GM19238 (cell line): ENCODE data around the gene GSTO2.

Experiments
- DNase-seq: peaks from one replicate; pipeline ENCODE4 v3.0.0; 2011; ENCODE audit warnings: low spot score; ENCODE audit not compliant: insufficient read length

GSTO2 gene

DNA sequence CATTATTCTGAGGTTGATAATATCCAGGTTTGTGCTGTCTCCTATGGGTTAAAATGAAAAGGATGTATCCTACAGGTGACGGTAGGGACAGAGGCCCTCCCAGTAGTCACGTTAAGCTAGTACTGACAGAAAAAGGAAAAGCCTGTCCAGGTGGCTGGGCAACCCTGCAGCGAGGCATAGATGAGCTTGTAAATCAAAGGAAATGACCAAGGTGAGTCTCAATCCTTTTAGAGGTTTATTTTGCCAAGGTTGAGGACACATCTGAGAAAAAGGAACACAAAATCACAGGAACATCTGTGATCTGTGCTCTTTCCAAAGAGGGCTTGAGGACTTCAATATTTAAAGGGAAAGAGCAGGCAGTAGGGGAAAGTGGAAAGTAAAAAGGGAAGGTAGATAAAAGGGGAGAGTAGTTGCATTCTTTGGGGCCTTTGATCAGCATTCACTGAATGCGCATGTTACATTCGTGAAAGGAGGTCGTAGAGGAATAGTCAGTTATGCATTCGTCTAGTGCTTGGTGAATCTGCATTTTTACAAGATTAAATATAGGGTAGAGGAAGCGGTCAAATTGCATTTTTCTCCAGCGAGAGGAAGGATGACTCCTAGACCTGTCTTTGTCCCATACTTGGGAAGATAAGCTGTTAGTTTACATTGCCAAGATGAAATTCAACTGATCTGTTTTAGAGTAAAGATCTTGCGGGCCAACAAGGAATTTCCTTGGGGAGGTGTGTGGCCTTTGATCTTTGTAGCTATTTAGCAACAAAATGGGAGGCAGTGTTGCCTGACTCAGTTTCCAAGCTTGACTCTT is 15.2 kb upstream of the GSTO2 start:
- no peak for DNase-seq

DNA sequence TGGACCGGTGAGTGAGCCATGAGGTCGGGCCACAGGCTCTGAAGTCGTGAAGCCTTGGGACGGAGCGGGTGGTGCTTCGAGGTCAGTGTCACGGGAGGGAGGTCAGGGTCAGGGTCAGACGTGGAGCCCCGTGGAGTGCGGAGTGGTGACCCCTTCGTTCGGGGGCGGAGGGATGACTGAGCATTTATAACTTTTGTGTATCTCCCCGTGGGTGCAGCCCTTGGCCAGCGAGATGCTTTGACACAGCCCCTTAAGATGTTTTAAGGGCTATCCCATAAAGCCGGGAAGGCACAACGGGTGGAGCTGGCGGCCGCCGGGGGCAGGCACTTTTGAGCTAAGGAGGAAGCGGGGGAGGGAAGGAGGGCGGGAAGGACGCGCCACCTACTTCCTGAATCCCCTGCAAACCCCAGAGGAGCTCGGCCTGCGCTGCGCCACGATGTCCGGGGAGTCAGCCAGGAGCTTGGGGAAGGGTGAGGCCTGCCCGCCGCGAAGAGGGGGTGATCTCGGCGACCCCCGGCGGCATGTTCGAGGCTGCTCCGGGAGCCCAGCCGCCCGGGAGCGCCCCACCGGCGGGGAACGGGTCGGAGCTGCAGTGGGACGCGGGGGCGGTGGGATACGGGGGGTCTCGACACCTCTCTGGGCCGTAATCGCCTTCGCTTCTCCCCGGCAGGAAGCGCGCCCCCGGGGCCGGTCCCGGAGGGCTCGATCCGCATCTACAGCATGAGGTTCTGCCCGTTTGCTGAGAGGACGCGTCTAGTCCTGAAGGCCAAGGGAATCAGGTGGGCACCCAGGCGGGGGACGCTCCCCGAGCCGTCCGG is 14.3 kb upstream of the GSTO2 start, which contains the start of gene GSTO1:
TSS of gene GSTO1 (plus strand) at position 400 of the 818 bp plus-strand sequence. CDS start at position 437, 37 bp downstream.
- DNase-seq = peak; percentile 55

DNA sequence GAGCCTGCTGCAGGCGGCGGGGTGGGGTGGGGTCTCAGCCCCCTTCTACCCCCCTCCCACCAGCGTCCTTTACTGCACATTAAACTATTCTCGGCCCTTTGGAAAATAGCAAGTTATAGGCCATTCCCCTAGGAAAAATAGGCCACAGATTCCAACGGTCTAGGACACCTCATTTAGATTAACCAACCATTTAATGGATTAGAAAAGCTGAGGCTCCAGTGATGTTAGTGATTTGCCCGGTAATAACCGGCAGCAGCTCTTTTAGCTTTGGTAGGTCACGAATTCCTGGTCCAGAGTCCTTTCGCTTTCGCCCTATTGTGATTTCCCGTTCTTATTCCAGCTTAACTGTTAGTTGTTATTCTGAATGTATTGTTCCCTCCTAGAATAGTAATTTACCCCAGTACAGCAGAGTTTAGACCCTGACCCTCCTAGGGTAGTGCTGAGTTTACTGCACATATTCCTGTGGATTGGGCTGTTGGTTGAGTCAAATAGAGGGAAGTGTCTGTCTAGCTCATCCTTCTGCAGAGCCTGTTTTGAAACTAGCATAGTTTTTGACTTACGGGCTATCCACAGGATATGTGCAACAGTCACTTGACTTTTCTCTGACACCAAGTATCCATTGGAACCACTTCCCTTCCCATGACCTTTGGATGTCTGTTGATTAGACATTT is 13.5 kb upstream of the GSTO2 start:
- DNase-seq = peak; percentile 19

DNA sequence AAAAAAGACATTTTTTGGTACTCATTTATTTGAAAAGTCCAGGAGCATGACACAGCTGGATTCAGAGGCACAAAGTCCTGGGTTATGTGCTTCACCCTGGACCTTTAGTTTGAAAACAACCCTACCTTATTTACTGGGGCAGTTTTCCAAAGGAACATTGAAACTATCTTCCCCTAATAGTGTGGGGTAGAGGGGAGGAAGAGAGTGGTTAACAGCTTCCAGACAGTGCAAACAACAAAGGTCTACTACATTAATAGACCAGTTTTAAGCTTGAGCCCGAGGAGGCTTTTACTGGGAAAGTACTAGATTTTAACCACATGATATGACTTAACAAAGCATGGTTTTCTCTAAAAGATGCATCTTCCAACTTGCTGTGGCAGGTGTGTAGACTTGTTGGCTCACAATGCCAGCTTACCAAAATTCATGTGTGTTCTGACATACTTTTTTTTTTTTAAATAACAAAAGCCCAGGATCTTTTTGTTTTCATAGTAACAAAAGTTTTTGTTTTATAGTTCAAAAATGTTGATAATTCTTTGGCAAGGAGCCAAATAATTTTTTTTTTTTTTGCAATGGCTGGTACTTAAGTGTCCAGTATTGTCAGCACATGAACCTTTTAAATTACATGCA is 12.5 kb upstream of the GSTO2 start:
- no peak for DNase-seq

DNA sequence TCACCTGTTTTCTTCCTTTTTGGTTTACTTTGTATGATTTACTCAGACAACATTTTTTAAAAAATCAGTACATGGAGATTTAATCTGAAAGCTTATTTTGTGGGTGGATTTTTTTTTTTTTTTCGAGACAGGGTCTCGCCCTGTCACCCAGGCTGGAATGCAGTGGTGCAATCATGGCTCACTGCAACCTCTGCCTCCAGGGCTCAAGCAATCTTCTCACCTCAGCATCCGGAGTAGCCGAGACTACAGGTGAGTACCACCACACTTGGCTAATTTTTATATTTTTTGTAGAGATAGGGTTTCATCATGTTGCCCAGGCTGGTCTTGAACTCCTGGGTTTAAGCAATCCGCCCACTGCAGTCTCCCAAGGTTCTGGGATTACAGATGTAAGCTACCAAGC is 11.7 kb upstream of the GSTO2 start:
- no peak for DNase-seq

DNA sequence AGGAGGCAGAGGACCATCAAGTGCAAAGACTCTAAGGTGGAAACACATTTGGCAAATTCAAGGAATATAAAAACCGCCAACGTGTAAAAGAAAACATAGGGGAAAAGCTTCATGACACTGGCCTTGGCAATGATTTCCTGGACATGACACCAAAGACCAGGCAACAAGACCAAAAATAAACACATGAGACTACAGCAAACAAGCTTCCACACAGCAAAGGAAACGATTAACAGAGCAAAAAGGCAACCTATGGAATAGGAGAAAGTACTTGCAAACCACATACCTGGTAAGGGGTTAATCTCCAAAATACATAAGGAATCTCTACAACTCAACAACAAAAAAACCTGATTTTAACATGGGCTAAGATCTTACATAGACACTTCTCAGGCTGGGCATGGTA is 10.8 kb upstream of the GSTO2 start:
- DNase-seq = no peak

DNA sequence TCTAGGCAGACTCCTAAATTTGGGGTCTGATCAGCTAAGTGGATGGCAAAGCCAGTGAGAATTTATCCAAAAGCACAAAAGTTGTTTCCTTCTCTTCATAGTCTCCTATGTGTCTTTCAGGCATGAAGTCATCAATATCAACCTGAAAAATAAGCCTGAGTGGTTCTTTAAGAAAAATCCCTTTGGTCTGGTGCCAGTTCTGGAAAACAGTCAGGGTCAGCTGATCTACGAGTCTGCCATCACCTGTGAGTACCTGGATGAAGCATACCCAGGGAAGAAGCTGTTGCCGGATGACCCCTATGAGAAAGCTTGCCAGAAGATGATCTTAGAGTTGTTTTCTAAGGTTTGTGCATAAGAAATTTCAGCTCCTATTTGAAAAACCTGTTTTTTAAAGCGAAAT is 9.5 kb upstream of the GSTO2 start:
- DNase-seq = no peak

DNA sequence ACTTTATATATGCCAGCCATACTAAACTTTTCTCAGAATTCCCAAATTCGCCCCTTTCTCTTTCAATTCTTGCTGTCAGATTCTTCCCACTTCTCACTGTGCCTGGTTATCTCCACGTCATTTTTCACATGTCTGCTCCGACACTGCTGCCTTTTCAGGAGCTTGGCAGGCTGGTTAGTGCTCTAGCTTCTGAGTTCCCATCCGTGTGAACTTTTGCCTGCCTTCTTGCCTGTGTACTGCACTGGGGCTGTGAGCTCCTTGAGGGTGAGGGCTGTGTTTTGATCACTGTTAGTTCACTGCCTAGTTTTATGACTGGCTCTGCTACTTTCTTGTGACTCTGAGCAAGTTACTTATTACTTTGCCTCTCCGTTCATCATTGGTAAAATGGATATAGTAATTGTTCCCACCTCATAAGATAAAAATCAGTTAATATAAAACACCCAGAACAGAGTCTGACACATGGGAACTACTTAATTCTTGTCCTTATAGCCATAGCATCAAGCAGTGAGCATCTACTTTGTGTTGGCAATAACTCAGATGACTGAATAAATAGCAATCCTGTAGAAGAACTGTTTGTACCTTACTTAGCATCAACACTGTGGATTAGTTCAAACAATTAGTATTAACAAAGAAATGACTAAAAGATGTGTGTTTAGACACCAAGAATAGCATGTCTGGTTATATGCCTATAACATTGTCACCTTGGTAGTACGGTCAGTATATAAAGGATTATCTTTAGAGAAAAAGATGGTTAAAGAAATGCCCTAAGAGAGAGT is 8.8 kb upstream of the GSTO2 start:
- no peak for DNase-seq

DNA sequence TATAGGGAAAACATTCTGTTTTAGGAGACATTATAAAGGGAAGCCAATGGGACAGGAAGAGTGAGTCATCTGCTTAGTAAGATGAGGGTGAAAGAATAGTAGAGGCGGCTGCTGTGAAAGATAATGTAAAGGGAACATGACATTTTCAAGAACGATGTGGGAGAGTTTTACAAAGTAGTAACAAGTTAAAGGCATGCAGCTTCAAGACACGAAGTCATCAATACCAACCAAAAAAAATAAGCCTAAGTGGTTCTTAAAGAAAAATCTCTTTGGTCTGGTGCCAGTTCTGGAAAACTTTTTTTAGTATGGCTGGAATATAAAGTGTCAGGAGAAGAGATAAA is 8.2 kb upstream of the GSTO2 start:
- DNase-seq = no peak

DNA sequence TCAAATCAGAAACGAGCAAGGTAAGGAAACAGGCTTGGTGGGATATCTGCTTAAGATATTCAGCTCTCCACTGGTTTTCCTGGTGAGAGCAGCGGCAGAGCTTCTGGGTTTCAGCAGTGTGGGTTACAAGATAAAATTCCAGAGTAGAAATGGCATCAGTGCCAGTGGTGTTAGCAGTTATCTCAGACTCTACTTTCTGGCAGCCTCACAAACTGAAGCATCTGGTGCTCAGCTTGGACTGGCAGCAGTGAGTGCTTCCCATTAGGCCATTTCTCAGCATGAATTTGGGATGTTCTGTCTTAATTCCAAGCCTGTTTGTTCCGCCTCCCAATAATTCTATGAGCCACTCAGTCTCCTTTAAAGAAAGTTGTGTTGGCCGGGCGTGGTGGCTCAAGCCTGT is 6.9 kb upstream of the GSTO2 start:
- no peak for DNase-seq

DNA sequence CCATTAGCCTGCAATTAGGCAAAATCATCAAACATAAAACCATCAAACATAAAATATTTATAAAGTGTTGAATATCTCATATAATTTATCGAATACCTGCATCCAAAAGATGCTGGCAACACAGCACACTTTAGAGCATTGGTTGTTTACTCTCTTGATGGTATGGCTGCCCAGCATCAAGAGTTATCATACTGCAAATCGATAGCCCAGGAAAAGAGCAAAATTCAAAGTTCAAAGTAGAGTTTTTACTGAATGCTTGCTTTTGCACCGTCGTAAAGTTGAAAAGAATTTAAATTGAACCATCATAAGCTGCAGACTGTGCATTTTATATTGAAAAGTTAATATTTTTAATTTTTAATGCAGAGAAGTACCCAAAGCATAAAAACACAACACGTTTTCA is 4.2 kb upstream of the GSTO2 start:
- no peak for DNase-seq

DNA sequence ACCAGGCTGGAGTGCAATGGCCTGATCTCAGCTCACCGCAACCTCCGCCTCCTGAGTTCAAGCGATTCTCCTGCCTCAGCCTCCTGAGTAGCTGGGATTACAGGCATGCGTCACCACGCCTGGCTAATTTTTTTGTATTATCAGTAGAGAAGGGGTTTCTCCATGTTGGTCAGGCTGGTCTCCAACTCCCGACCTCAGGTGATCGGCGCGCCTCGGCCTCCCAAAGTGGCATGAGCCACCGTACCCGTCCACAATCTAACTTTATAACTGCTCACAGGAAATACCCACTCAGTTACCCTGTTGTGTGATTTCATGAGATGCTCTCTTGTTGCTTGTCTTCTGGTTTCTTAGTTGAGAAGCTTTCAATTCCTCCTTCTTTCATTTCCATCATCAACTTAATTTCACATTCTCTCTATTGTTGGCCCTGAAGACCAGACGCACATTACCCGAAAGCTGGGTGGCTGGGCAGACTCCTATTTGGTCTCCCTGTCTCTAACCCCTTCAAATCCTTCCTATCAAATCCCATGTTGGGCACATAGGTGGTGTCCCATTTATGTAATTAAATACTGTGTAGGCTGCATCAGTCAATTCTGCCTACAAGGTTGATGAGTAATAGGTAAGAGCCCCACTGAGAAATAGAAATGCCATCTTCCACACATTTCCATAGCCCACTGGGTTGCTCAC is 1.1 kb upstream of the GSTO2 start:
- DNase-seq = no peak

DNA sequence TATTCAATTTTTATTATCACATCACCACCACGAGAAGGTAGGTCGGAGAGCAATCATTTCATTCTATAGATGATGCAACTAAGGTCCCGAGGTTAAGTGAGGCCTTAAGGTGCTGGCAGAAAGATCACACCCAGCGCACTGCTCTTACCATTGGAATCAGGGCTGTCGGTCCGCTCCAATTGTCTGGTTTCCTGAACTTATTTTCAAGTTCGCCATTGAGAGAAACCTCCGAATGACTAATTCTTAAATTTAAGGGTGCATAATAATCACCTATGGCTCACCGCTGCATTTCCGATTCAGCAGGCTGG is 625 bp upstream of the GSTO2 start:
- DNase-seq = no peak

DNA sequence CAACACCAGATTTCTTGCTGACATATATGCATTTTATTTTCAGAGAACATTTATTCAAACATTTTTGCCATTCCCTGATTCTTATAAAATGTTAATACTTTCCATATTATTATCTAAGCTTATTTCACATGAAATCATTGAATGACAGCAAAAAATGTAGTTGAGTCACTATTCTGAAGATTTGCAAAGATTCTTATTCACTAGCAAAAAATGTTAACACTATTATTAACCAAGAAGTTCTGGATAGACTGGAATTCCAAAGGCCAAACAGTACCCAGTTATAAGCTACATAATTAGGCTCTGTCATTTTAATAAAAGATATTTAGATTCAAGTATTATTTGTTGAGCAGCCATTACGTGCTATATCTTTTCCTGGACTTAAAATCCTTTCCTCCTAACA is 4.3 kb downstream of the GSTO2 start:
- DNase-seq = no peak

DNA sequence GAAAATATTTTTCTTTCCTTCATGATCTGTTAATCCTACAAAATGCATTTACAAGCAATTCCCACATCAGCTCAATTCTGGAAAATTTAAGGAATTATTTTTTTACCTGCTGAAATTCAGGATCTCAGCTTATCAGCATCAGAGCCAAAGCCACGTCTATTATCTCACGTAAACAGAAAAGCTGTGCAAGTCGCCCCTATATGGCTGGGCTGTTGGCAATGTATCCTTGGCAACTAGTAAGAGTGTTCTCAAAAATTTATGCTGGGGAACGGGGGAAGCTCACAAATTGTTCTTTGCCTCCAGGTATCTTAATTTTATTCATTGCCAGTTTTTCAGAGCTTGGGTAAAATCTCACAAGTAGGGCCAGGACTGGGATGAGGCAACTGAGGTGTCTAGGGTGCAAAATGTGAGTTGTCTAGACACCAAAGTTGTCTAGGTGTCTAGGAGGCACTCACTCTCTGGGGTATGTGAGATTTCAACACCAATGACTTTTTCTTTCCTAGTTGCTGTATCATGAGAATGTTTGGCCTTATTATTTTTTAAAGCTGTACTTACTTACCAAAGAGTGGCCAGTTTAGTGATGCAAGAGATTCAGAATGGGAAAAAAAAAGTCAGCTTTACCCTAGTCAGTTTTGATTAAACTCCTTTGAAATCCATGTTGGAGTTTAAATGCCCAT is 5.1 kb downstream of the GSTO2 start:
- no peak for DNase-seq

DNA sequence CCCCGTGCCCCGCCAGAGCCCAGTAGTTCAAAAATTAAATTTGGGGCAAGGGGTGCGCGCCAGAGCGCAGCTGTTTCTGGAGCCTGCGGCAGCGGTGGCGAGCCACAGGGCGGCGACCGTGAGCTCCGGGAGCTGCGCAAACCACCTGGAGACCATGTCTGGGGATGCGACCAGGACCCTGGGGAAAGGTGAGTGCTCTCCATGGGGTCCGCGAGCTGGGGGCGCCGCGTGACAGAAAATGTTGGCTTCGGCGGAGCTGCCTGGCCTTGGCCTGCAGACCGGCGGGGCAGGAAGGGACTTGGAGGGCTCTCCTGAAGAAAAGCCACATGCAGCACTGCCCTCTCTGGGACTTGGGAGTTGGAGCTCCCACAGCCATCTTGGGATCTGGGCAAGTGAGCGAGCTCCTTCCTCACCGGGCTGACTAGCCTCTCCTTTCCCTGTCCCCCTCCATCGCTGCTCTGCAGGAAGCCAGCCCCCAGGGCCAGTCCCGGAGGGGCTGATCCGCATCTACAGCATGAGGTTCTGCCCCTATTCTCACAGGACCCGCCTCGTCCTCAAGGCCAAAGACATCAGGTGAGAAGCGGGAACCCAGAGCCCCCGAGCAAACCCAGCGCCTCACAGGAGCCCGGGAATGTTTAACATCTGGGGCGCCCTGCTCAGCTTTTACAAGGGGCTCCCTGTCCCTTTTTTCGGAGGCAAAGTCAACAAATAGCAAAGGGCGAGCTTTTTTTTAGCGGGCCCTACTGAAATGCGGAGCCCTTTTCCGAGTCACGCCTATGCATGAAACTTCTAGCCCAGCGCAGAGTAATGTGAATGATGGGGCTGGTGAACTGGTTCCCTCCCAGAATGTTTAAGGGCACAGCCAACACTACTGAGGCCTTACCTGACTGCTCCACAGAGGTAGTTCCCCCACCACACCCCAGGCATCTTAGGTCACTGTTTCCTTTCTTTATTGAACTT is 6.1 kb downstream of the GSTO2 start:
- peak; percentile 36 for DNase-seq

DNA sequence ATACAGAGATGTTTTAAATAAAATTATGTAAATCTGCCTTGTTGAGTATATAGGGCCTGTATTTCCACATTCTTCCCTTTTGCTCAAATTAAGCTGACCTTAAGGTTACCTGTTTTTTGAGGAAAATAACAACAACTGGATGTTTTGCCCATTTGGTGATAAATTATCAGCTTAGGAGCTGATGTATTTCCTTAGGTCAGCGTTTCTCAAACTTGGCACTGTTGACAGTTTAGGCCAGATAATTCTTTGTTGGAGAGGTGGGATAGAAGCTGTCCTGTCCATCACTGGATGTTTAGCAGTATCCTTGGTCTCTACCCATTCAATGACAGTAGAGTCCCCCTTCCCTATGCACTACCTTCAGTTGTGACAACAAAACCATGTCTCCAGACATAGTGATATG is 7.2 kb downstream of the GSTO2 start:
- no peak for DNase-seq

DNA sequence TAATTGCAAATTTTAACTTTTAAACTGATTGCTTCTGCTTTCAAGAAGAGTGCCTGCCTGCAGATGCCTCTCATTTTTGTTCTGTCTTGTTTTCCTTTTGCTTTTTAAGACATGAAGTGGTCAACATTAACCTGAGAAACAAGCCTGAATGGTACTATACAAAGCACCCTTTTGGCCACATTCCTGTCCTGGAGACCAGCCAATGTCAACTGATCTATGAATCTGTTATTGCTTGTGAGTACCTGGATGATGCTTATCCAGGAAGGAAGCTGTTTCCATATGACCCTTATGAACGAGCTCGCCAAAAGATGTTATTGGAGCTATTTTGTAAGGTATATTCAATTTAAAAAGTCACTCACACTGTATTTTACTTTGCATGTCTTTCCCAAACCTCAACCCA is 8.8 kb downstream of the GSTO2 start:
- no peak for DNase-seq
